ENCODE results near the gene AGXT. TPM values are rescaled to one million over a fixed set of nuclear protein-coding genes. Genes with fewer than 3 reads are reported as not detected.

Gene AGXT
- total RNA-seq, 1 experiment from 2014 or later = not detected

- CTCF ChIA-PET = no interaction called here
- intact Hi-C loops (cut with micrococcal nuclease; ENCODE audit: unreplicated experiment) = no loop called here
- Histone ChIP-seq H3K36me3 (ENCODE audit: insufficient read depth, low read length, poor library complexity, severe bottlenecking) (no peaks in the 10 kb centered on the region), H3K27me3 (replicated peaks; ENCODE audit: insufficient read depth, low read depth, low read length, poor library complexity) (peaks cover 34% of the 10 kb centered on the region), H3K4me1 (ENCODE audit: insufficient read depth, low read length, poor library complexity, severe bottlenecking) (peaks cover 6% of the 10 kb centered on the region), H3K9me3 (ENCODE audit: low read depth, low read length, poor library complexity, severe bottlenecking) (no peaks in the 10 kb centered on the region), H3K27ac (ENCODE audit: low read depth, low read length, poor library complexity, severe bottlenecking) (no peak overlapping the region), H3K4me3 (ENCODE audit: low read depth, low read length, poor library complexity, severe bottlenecking) (no peak overlapping the region)
- TF ChIP-seq EZH2 (IDR thresholded peaks at IDR 0.05; ENCODE audit: borderline replicate concordance, low read depth, low read length, poor library complexity, severe bottlenecking) (no peak), CTCF (conservative IDR thresholded peaks at IDR 0.05; ENCODE audit: low read depth, low read length) (no peak)
- no peak for DNase-seq (ENCODE audit: low spot score)
- BruUV-seq (replicated peaks) = no TSS peak
- POLR2A ChIA-PET (ENCODE audit: low non-redundant PET) = interaction anchor here (0.9 kb wide), 1 partner anchor 23 kb away, joined by 3 read pairs; no protein-coding TSS in a partner anchor
Measured at GRCh38 chr2:240823449-240824336, 44.9 kb upstream of the AGXT start.

GRCh38 chr2:240825476-240825875 lies 43.1 kb upstream of the AGXT start:
- Histone ChIP-seq H3K4me1 (ENCODE audit: insufficient read depth, low read length, poor library complexity, severe bottlenecking) (peaks cover 6% of the 10 kb centered on the region), H3K27me3 (replicated peaks; ENCODE audit: insufficient read depth, low read depth, low read length, poor library complexity) (peaks cover 47% of the 10 kb centered on the region), H3K36me3 (ENCODE audit: insufficient read depth, low read length, poor library complexity, severe bottlenecking) (no peaks in the 10 kb centered on the region), H3K27ac (ENCODE audit: low read depth, low read length, poor library complexity, severe bottlenecking) (no peak overlapping the region), H3K9me3 (ENCODE audit: low read depth, low read length, poor library complexity, severe bottlenecking) (no peaks in the 10 kb centered on the region), H3K4me3 (ENCODE audit: low read depth, low read length, poor library complexity, severe bottlenecking) (no peak overlapping the region)
- no peak for DNase-seq (ENCODE audit: low spot score)
- CTCF ChIA-PET = interaction anchor here (0.6 kb wide), 2 partner anchors 268 to 610 kb away, joined by 6 read pairs; partner anchors contain the start of gene ANKMY1
- POLR2A ChIA-PET (ENCODE audit: low non-redundant PET) = no interaction called here
- intact Hi-C loops (cut with micrococcal nuclease; ENCODE audit: unreplicated experiment) = no loop called here
- TF ChIP-seq EZH2 (IDR thresholded peaks at IDR 0.05; ENCODE audit: borderline replicate concordance, low read depth, low read length, poor library complexity, severe bottlenecking) (no peak), CTCF (conservative IDR thresholded peaks at IDR 0.05; ENCODE audit: low read depth, low read length) (no peak)
- BruUV-seq (replicated peaks) = no TSS peak

GRCh38 chr2:240831594-240832204 lies 36.9 kb upstream of the AGXT start:
- no peak for DNase-seq (ENCODE audit: low spot score)
- POLR2A ChIA-PET (ENCODE audit: low non-redundant PET) = no interaction called here
- CTCF ChIA-PET = no interaction called here

More at GRCh38 chr2:240831594-240832204, 36.9 kb upstream of the AGXT start:
- H3K4me3 ChIP-seq (ENCODE audit: low read depth, low read length, poor library complexity, severe bottlenecking) = peak overlapping the region; percentile 1
- no peaks in the 10 kb centered on the region for H3K36me3 ChIP-seq (ENCODE audit: insufficient read depth, low read length, poor library complexity, severe bottlenecking)
- no peak overlapping the region for H3K27ac ChIP-seq (ENCODE audit: low read depth, low read length, poor library complexity, severe bottlenecking)
- no peaks in the 10 kb centered on the region for H3K9me3 ChIP-seq (ENCODE audit: low read depth, low read length, poor library complexity, severe bottlenecking)
- BruUV-seq (replicated peaks) = no TSS peak
- TF ChIP-seq EZH2 (IDR thresholded peaks at IDR 0.05; ENCODE audit: borderline replicate concordance, low read depth, low read length, poor library complexity, severe bottlenecking) = no peak
- TF ChIP-seq CTCF (conservative IDR thresholded peaks at IDR 0.05; ENCODE audit: low read depth, low read length) = no peak
- H3K27me3 ChIP-seq (replicated peaks; ENCODE audit: insufficient read depth, low read depth, low read length, poor library complexity) = peaks cover 28% of the 10 kb centered on the region
- no peaks in the 10 kb centered on the region for H3K4me1 ChIP-seq (ENCODE audit: insufficient read depth, low read length, poor library complexity, severe bottlenecking)
- intact Hi-C loops (cut with micrococcal nuclease; ENCODE audit: unreplicated experiment) = no loop called here
